ENCODE data around the gene FOXK2. TPM values are rescaled to one million over a fixed set of nuclear protein-coding genes. Genes with fewer than 3 reads are reported as not detected.
A peak's percentile ranks its signal among the peaks of the same experiment; 100 is the strongest.

Gene FOXK2
- polyA plus RNA-seq (ENCODE audit: insufficient read length in 4 of 4): 10 to 100 TPM; 39.9 to 45.0 (median 41.7) TPM

DNA sequence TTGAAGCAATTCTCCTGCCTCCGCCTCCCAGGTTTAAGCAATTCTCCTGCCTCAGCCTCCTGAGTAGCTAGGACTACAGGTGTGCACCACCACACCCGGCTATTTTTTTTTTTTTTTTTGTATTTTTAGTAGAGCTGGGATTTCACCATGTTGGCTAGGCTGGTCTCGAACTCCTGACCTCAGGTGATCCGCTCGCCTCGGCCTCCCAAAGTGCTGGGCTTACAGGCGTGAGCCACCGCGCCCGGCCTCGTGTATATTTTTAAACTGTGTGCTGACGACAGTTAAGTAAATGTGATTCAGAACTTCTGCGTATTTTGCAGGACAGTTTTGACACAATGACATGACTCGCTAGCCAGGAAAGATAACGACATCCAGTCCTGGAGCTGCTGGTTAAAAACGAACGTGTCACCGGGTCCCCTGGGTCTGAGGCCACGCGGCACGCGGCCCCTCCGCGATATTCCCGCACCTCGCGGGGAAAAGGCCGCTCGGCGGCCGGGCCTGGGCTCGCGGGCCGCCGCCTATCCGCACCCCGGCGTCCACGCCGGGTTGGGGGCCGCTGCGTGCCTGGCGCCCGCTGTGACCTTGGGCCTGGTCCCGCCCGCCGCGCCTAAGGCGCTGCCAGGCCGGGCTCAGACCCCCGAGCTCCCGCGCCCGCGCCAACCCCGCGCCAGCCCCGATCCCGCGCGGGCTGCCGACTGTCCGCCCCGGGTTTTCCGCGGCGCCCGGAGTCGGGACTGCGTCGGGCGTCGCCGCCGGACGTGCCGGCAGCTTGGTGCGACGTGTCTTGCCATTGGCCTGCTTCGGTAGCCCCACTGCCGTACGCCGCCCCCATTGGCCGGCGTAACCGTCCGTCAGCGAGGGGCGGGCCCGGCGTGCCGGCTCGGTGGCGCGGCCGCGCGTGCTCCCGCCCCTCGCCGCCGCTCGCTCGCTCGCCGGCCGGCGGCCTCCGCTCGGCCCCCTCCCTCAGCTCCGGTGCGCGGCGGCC lies at the start of gene FOXK2:
Gene FOXK2, plus strand, starts transcription at position 907 of the 985 bp plus-strand sequence. CDS start 157 bp downstream, outside the sequence.
- DNase-seq (ENCODE audit: low read depth in 4 of 4, low spot score in 3 of 4): peak; percentile 85 to 88 (median 87)

DNA sequence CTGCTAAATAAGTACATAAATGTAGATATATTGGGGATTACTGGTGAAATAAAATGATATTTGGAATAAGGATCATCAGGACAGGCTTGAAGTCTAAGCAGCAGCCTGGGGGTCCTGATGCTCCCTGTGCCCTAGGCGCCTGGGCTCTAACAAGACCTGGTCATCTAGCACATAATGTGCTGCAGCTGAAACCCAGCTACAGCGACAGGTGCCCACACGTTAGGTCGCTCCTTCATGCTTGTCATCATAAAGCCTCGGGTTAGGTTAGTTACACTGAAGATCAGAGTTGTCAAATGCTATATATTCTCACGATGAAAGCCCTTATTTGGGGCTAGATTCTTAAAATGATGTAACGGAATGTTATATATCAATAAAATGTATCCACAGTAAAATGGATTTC lies 49.5 kb upstream of the FOXK2 start:
- no peak for DNase-seq (ENCODE audit: low read depth in 4 of 4, low spot score in 3 of 4)

DNA sequence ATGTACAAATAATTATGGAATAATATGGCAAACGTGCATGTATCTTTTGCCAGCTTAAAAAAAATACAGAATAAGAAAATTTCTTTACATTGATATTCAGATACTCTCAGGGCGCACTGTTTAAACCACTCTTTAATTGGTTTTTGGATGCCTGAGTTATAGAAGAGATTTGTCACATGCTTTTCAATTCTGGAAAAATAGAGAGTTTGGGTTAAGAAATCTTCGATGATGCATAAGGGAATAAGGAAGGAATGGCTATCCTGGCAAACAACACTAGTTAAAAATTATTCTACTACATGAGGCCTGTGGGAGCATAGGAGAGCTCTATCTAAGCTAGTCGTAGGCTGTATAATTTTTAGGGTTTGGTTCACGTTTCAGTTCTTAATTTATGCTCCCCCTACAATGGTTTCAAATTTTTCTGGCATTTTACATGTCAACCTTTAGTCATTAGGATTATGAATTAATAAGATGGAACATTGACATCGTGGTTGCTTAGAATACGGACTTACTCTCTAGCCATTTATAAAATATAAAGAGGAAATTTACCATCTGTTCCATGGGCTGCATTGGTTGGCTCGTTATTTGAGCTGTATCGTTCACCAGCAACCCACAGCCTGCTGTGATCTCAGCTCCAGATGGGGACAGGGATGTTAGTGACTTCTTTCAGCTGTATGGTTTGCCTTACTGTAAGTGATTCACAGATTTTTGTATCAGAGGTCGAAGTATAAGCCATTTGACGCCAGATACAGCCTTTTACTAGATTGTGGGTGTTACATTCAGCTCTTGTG lies 45.1 kb upstream of the FOXK2 start:
- no peak for DNase-seq (ENCODE audit: low read depth in 4 of 4, low spot score in 3 of 4)

- no peak for DNase-seq (ENCODE audit: low read depth in 4 of 4, low spot score in 3 of 4)
These were observed 44.1 kb upstream of the FOXK2 start for GRCh38 chr17:82475458-82475857.

DNA sequence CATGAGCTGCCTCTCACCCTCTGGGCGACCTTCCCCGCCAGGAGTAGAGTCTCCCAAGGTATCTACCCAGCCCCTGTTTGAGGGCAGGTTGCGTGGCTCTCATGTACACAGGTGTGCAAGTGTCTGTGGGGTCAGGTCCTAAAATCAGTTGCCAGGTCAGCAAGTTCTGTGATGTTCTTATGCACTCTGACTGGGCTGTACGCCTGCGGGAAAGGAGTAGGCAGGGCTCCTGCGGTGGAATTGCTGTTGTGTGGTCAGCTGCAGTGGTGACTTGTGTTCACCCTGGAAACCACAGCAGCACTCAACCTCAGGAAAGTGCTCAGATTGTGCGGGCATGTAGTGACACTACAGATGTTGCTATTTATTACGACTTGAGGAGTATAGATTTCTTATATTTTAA lies 41.6 kb upstream of the FOXK2 start:
- no peak for DNase-seq (ENCODE audit: low read depth in 4 of 4, low spot score in 3 of 4)

DNA sequence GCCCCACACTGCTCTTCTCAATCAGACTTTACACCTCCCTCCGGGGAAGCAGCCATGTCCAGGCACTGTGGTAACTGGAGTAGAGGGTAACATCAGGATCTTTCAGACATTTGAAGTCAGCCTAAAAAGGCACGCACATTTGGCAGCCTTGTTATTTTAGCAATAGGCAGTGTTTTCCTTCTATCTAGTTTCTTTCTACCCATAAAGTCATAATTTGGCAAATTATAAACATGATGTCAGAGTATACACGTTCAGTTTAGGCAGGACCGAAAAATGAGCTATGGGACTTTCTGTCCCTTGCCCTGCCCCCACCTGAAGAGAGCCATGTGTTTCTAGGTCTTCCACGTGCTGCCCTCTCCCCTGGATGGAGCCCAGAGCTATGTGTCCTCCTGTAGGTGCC lies 39.9 kb upstream of the FOXK2 start:
- DNase-seq (ENCODE audit: low read depth in 4 of 4, low spot score in 3 of 4): no peak

DNA sequence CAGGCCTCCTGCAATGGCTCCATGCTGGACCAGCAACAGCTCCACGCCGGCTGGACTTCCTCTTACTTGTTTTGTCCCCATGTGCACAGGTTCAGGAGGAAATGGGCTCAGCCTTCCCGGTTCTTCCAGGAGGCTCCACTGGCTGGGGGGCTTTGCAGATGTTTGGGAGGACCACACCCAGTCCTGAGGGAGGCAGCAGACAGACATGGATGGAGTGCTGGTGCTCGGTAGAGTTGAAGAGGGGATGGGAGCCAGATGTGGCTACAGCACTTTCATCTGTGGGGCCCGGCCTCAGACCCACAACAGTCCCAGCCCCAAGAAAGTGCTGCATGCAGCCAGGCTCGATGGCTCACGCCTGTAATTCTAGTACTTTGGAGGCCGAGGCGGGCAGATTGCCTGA lies 39.2 kb upstream of the FOXK2 start:
- DNase-seq (ENCODE audit: low read depth in 4 of 4, low spot score in 3 of 4): no peak

GRCh38 chr17:82483204-82483660 lies 36.3 kb upstream of the FOXK2 start:
- no peak for DNase-seq (ENCODE audit: low read depth in 4 of 4, low spot score in 3 of 4)

DNA sequence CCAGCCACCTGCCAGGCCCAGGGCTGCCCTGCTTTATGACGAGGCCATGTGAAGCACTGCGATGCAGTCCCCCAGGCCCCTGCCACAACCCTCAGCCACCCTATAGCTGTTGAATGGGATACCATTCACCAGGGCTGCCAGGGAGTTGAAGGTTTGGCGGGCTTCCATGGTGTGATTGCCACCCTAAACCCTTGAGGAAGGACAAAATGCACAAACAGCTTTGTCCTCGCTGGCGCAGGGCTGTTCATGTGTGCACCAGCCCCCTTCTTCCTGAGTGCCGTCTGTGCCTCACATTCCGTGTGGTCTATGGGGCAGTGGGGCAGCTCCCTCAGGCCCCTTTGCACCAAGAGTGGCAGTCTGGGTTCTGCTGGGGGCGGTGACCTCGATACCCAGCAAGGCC lies 35.7 kb upstream of the FOXK2 start:
- DNase-seq (ENCODE audit: low read depth in 4 of 4, low spot score in 3 of 4): no peak

DNA sequence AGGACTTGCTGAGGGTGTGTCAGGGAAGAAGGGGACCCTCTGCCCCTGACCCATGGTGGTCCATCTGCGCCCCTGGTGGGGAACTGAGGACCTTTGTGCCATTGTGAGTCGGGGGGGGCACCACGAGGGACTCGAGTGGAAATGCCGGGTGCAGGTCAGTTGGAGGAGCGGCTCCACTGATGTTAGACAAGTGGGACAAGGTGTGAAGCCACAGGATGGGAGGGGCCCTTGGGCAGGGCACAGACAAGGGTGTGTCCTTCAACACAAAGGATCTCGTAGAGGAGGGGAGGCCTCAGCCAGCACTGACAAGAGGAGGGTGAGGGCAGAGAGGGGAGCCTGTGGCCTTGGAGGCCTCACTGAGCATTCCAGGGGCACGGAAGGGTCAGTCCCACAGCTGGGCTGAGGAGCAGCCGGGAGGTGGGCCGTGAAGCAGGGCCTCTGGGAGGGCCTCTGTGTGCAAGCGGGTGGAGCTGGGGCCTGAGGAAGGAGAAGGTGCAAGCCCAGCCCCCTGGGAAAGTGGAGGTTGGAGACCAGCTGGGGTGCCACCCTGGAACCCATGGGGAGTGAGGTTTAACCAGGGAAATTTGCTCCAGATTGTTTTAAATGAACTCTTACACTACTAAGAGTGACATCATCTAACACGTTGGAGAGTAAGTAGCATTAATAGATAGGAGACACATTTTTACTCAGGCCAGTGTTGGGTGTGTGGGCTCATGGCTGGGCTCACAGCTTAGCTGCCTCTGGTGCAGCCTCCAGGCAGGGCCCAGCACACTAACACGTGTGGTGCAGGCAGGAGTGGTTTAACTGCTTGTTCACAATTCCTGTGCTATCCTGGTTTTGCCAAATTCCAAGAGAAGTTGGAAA lies 33.1 kb upstream of the FOXK2 start:
- no peak for DNase-seq (ENCODE audit: low read depth in 4 of 4, low spot score in 3 of 4)

DNA sequence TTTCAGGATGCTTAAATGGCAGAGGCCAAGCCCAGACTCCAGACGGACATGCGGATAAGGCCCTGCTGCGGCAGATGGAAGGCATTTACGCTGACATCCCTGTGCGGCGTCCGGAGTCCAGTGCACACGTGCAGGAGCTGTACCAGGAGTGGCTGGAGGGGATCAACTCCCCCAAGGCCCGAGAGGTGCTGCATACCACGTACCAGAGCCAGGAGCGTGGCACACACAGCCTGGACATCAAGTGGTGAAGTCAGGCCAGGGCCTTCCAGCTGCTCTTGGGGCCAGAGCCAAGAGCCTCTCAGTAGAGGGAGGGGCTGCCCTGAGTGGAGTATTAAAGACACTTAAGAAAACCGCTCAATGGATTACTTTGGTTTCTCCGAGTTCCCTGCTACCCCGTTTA lies 31.6 kb upstream of the FOXK2 start:
- DNase-seq (ENCODE audit: low read depth in 4 of 4, low spot score in 3 of 4): no peak

- DNase-seq (ENCODE audit: low read depth in 4 of 4, low spot score in 3 of 4): no peak
These were observed 30.4 kb upstream of the FOXK2 start for GRCh38 chr17:82489117-82489516.

- no peak for DNase-seq (ENCODE audit: low read depth in 4 of 4, low spot score in 3 of 4)
These were observed 29.6 kb upstream of the FOXK2 start for GRCh38 chr17:82489851-82490511.

DNA sequence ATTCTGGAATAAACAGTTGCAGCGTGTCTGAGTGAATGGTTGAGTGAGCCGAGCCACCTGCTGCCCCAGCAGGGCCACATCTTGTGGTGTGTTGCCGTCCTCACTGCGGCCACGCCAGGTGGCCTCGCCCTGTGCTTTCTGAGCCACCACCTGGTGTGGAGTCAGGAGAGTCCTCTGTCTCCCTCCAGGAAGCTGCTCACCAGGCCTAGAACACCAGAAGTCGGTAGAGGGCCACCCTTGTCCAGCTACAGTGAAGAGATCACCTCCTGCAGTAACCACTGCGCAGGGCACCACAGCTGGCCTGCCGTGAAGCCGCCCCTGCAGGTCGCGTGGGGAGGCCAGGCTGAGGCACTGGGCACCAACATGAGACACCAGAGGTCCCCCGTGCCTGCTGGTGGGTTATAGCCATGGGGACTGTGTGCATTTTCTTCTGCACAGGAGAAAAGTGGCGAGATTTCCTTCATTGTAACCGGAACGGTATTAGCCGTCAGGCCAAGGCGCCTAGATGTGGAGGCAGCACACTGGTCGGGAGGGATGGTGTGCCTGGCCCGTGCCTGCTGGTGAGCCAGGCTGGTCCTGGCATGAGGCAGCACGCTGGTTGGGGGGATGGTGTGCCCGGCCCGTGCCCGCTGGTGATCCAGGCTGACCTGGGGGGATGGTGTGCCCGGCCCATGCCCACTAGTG lies 28.9 kb upstream of the FOXK2 start:
- no peak for DNase-seq (ENCODE audit: low read depth in 4 of 4, low spot score in 3 of 4)

DNA sequence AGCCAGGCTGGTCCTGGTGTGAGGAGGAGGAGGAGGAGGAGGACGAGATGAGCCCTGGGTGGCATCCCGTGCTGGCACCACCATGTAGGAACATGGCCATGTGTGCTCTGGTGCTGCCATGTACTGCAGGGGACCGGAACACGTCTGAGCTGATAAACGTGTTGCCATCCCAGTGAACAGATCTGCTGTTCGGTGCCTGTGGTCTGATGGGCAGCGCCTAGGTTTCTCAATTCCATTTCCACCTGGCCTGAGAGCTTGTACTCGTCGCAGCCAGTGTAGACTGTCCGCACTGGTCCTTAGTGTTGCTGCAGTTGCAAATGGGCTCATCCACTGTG lies 28.4 kb upstream of the FOXK2 start:
- DNase-seq (ENCODE audit: low read depth in 4 of 4, low spot score in 3 of 4): no peak

GRCh38 chr17:82491533-82491932 lies 28.0 kb upstream of the FOXK2 start:
- DNase-seq (ENCODE audit: low read depth in 4 of 4, low spot score in 3 of 4): no peak

DNA sequence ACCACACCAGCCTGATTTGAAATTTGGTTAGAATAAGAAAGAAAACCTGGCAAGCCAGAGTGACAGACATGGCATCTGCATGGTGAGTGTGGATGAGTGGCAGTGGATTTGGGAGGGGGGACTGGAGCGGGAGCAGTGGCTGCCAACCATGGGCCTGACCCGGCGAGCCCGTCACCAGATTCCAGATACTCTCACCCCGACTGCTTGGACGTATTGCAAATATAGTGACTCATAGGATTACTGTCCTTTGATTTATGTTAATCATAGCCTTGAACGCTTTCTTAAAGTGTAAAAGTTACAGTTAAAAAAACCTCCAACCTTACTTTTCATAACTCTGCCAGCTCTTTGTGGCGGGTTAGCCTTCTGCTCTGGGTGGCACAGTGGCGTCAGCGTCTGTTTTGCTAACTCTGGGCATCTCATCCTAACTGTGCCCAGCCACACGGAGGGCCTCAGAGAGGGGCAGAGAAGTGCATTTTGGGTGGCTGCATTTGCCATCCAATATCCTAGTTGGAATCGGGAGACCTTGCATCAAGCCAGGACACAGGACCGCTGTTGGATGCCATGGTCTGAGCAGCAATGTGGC lies 26.8 kb upstream of the FOXK2 start:
- no peak for DNase-seq (ENCODE audit: low read depth in 4 of 4, low spot score in 3 of 4)

DNA sequence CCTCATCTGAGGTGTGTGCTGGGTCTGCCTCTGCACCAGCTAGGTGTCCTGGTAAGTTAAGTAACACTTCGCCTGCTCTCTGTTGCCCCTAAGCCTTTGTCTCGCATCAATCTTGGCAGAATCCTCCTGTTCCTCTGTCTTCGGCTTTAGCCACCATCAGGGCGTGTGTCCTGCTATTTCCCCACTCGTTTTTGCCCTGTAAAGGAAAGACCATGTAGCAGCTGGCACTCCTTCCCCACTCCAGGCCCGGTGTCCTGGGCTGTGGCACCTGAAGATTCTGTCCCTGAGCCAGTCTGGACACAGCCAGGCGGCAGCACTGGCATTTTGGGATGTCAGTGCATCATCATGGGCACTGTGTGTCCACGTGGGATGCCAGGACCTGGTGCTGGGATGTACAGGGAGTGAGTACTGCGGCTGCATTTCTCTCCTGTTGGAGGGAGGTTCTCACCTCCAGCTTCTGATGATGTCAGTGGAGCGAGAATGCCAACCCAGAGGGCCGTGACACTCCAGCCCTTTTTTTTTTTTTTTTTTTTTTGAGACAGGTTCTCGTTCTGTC lies 26.2 kb upstream of the FOXK2 start:
- no peak for DNase-seq (ENCODE audit: low read depth in 4 of 4, low spot score in 3 of 4)

Data from right renal pelvis (tissue), 4 donors.